Daoy (cell line): ENCODE measurements around the gene EXOC4. TPM values are rescaled to one million over a fixed set of nuclear protein-coding genes. Genes with fewer than 3 reads are reported as not detected.

ENCODE experiments used
- DNase-seq: peaks from one replicate; pipeline ENCODE4 v3.0.0-alpha.2; 2015; ENCODE audit warnings: low read depth
- total RNA-seq: library from RNA; depleted of rRNA; stranded (reverse); fragments of >200 nt; shearing (Covaris generic); gene quantifications from 2 replicates; pipeline ENCODE4 v1.2.3, GENCODE V29; 2014

Gene EXOC4
- total RNA-seq, 1 experiment from 2014 or later = 36.9 TPM

DNA sequence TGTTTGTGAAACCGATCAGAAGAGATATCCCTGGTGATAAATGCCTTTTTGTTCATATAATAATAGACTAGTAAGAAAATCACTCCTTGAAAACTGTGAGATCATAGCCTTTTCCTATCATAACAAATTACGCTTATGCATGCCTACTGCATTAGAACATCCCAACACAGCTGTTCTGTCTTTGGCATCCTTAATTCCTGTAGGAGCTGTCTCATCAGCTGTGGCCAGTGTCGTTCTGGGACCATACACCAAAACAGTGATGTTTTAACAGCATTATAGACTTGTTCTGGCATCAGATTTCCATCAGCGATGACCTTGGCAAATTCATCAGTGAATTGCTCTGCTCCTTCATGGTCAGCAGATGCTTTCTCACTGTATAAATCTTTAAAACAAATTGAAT is 450.7 kb downstream of the EXOC4 start:
- peak; percentile 59 for DNase-seq

DNA sequence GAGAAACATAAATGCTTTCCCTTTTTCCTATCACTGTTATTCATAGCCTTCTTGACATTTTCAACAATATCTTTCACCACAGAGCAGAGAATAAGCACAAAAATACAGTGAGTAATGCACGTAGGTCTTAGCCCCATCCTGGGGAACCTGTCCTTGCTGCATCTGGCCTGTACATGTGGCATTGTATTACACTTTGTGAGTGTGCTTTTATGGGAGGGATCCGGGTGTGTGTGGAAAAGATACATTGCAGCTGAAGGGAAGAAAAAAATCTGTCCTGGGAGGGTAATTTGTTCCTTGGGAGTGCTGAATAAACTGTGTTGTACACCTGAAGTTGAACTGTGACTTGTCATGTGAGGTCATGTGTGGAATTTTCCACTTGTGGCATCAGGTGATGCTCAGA is 451.6 kb downstream of the EXOC4 start:
- no peak for DNase-seq

- DNase-seq = peak; percentile 83
Measured at GRCh38 chr7:133705596-133705995, 452.7 kb downstream of the EXOC4 start.

DNA sequence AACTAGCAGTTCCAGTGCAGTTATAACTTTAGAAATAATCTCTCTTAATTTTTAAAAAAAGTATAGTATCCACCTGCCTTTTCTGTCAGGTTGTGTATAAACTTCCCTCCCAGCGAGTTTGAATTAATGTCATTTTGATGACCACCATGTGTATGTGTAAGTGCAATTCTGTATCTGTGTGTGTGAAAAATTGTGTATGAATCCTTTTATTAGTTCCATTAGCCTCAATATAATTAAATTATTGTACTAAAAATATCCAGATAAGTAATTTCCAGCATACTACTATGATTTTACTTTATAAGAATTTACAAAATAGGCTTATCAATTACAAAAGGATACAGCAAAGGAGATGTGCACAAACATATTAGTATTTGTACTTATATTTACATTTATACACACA is 453.1 kb downstream of the EXOC4 start:
- no peak for DNase-seq

GRCh38 chr7:133709036-133709880 is 456.4 kb downstream of the EXOC4 start:
- DNase-seq = no peak

DNA sequence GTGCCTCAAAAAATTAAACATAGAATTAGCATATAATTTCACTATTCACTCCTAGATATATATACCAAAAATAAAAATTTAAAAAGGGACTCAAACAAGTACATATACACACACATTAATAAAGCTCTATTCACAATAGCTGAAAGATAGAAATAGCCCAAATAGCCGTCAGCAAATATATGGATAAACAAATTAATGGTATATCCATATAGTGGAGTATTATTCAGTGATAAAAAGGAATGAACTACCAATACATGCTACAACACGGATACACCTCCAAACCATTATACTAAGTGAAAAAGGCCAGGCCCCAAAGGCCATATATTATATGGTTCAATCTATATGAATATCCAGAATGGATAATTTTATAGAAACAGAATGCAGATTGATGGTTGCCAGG is 459.7 kb downstream of the EXOC4 start:
- DNase-seq = no peak

GRCh38 chr7:133714654-133715053 is 461.8 kb downstream of the EXOC4 start:
- DNase-seq = no peak

DNA sequence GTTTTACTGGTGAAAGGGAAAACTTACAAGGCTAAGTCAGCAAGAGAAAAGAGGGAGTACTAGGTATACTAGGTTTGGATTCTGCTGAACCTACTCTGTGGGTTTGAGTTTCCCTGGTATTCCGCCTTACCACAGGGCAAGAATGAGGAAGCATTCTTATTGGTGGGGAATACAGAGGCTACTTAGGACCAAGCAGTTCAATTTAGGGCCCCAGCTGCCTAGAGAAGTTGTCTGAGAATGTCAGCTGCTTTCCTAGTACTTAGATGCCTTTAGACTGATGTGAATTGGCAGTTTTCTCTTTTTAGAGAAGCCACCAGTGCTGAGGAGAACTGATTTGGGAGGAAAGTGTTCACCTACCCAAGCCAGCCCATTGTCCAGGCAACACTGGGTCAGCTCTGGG is 465.3 kb downstream of the EXOC4 start:
- DNase-seq = no peak

DNA sequence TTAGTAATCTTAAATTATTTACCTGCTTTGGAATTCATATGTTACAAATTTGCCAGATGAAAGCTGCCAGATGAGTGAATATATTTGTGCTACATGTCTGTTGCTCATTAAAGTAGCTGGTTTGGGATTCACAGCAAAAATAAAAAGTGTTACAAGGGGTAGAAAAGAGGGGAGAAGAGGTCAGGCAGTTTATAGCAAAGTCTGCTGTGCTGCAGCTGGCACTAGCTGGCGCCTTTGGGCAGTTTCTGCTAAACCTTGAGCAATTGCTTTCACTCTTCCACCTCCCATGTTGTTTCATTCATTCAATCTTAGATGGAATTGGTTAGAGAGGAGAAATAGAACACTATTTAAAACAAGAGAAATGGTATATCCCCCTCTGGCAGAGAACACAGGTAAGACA is 470.2 kb downstream of the EXOC4 start:
- no peak for DNase-seq

DNA sequence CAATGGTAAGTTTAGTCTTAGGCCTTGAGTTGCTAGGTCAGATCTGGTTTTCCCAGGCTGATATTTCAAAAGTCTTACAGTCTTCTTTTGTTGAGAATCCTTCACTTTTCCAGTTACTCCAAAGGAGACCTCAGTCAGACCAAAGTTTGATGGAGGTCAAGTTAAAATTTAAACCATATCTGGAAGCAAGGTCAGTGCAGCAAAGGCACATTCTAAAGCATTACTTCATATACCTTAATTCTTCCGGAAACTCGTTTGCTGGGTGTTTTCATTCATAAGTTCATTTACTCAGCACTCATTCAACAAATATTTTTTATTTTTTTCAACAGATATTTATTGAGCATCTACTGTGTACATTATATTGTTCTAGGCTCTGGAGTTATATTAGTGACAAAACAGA is 471.3 kb downstream of the EXOC4 start:
- DNase-seq = no peak

- no peak for DNase-seq
Measured at GRCh38 chr7:133724694-133725093, 471.8 kb downstream of the EXOC4 start.

GRCh38 chr7:133727476-133728214 is 474.8 kb downstream of the EXOC4 start:
- DNase-seq = no peak

DNA sequence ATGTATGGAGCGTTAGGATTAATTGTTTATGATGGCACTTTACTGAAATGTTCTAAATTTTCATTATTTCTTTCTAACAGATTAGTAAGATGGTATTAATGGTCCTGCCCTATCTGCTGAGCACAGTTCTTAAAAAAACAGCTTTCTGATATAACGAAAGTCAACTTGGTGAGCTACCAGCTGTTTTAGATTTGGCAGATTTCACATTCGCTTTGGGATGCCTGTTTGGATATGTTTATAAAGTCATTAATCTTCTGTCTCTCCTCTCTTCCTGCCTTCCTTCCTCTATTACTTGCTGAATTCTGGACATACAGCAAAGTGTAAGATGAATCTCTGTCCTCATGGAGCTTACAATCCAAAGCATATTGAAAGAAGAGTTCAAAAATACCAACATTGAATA is 477.5 kb downstream of the EXOC4 start:
- DNase-seq = no peak

DNA sequence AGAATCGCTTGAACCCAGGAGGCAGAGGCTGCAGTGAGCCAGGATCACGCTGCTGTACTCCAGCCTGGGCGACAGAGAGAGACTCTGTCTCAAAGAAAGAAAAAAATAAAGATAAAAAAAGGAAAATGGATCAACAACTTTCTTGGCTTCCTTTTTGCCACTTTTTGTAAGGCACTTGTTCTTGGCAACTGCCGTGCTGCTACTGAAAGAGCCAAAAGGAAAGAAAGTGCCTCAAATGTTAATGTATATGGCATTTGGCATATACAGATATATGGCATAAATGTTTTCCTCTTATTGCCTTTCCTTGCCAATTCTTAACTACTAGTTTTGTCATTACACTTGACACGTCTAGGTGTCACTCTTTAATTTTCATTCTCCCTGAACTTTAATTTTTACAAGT is 480.5 kb downstream of the EXOC4 start:
- DNase-seq = no peak

- no peak for DNase-seq
Measured at GRCh38 chr7:133735222-133735621, 482.3 kb downstream of the EXOC4 start.

DNA sequence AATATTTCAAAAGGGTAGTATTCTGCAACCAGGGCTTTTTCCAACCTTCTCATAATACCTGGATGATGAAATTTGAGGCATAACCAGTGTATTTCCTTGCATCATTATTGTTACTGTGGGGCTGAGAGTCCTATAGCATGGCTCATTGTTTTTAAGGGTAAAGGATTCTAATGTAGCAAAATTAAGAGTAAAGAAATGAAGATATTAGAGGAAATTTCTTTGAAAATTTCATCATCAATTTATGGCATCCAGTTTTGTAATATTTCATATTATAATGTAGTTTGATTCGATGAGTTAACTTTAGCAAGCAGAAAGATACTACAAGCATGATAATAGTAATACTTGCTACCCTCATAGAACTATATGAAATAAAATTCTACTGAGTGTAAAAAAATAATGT is 486.9 kb downstream of the EXOC4 start:
- no peak for DNase-seq

GRCh38 chr7:133741078-133741477 is 488.2 kb downstream of the EXOC4 start:
- no peak for DNase-seq

- DNase-seq = no peak
Measured at GRCh38 chr7:133741703-133742102, 488.8 kb downstream of the EXOC4 start.

- peak; percentile 13 for DNase-seq
Measured at GRCh38 chr7:133742709-133743538, 490.0 kb downstream of the EXOC4 start.

DNA sequence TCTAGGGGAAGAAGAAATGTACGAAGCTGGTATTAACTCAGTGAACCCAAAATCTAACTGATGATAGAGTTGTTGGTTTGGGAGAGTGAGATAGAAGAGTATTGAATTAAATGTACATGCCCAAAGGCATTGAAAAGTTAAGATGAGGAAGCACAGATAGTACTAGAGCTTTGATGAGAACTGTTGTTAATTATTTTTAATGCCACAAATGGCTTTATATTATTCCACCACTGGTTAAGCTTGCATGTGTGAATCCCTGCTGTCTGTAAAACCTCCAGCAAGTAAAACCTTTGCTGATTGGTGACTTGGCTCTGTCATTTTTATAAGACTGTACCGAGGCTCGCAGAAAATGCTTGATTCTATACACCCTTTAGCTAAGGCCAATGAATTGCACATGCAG is 491.6 kb downstream of the EXOC4 start:
- no peak for DNase-seq

GRCh38 chr7:133746305-133746704 is 493.4 kb downstream of the EXOC4 start:
- DNase-seq = no peak

DNA sequence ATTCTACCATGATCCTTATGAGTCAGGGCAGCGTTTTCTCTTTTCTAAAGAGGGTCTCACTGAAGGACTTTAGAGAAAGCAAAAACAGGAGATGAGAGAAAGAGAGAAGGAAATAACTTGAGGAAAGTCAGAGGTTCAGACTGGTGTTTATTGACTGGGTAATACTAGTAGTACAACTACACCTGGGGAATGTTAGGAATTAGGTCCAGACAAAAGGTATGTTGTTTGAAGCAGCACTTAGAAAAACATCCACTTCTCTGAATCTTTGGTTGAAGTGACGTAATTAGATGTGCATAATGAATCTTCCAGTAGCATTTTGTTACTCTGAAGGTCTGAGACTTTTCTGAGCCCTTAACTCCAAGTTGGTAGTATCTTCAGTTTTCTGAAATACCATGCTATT is 494.0 kb downstream of the EXOC4 start:
- DNase-seq = no peak
